Esophagus squamous epithelium (tissue), 5 donors: ENCODE measurements around the gene NME3. TPM values are rescaled to one million over a fixed set of nuclear protein-coding genes. Genes with fewer than 3 reads are reported as not detected.

ENCODE experiments used
- DNase-seq: peaks from one replicate; lab custom pipeline; 2025; lab: John Stamatoyannopoulos, UW
- H3K27ac ChIP-seq, 4 donors: fragments of 200-600 bp; sonication (generic); one replicate each; pipeline ENCODE4 v1.5.1; 2016 to 2019; ENCODE audit warnings: mild to moderate bottlenecking in 1 of 4
- H3K27me3 ChIP-seq, 4 donors: fragments of 200-600 bp; sonication (generic); 1 replicate in 3 of 4; 2 replicates in 1 of 4; pipeline versions ENCODE4 v1.5.1 to v1.6.0; 2017 to 2021; ENCODE audit warnings: antibody characterized with exemption in 1 of 4
- H3K36me3 ChIP-seq, 3 donors: fragments of 200-600 bp; sonication (generic); one replicate each; pipeline ENCODE4 v1.5.1; 2016 to 2019
- H3K4me1 ChIP-seq, 3 donors: fragments of 200-600 bp; sonication (generic); one replicate each; pipeline ENCODE4 v1.5.1; 2017 to 2019
- H3K4me3 ChIP-seq, 4 donors: fragments of 200-600 bp; sonication (generic); 1 replicate in 3 of 4; 2 replicates in 1 of 4; pipeline ENCODE4 v1.5.1; 2016 to 2019; ENCODE audit warnings: mild to moderate bottlenecking in 2 of 4, moderate library complexity in 1 of 4
- H3K9me3 ChIP-seq, 3 donors: fragments of 200-600 bp; sonication (generic); one replicate each; pipeline ENCODE4 v1.5.1; 2016 to 2019
- CTCF ChIP-seq, 6 experiments: fragments of 450-650 bp in 4 of 6; fragments of 200-600 bp in 2 of 6; sonication (generic) in 2 of 6; IDR thresholded peaks; one replicate each; pipeline ENCODE4 v1.5.1; 2016 to 2019; ENCODE audit warnings: antibody characterized with exemption in 6 of 6, mild to moderate bottlenecking in 4 of 6, moderate library complexity in 4 of 6
- POLR2A ChIP-seq, 4 donors: fragments of 450-650 bp; IDR thresholded peaks; one replicate each; pipeline ENCODE4 v1.6.1; 2017; ENCODE audit warnings: antibody characterized with exemption in 4 of 4, mild to moderate bottlenecking in 4 of 4, moderate library complexity in 3 of 4
- WGBS, 2 donors: methylation state at CpG; one replicate each; pipeline ENCODE4 v1.1.5; 2018; 5-methylcytosine and 5-hydroxymethylcytosine counted together
- intact Hi-C: fragments of 100-400 bp; cut with DNase I; formaldehyde crosslinking; loops from one replicate; pipeline ENCODE4 v1.15.0; 2022
- total RNA-seq, 4 donors: library from RNA; depleted of rRNA; stranded (reverse); fragments of >200 nt; gene quantifications; one replicate each; pipeline ENCODE4 v1.1.0, GENCODE V29; 2016
- donor health status: DM: yes; HTN: yes; CAD: no.

The NME3 gene
- total RNA-seq, 4 donors from 2014 or later: 30.2 to 57.1 (median 53.6) TPM

- no peaks in the 10 kb centered on the region for H3K27me3 ChIP-seq
- 33 to 40% methylated on average over 1 of the region's 8 CpGs for WGBS, 2 donors
- H3K9me3 ChIP-seq: no peaks in the 10 kb centered on the region
- H3K36me3 ChIP-seq: peaks cover 6 to 67% (median 28%) of the 10 kb centered on the region in 3 donors
- H3K27ac ChIP-seq: peak overlapping the region in 3 of 4 donors; percentile 39 to 97 (median 57)
- H3K4me3 ChIP-seq: no peak overlapping the region
- H3K4me1 ChIP-seq: peaks cover 26 to 77% (median 30%) of the 10 kb centered on the region in 3 donors
- no peak for DNase-seq
- intact Hi-C loops: no loop called here
- no peak for TF ChIP-seq POLR2A (IDR thresholded peaks at IDR 0.05)
- no peak for TF ChIP-seq CTCF (IDR thresholded peaks at IDR 0.05)
Observed at GRCh38 chr16:1779234-1779701, 7.9 kb upstream of the NME3 start.

- Histone ChIP-seq H3K4me1 (peaks cover 27 to 77% (median 28%) of the 10 kb centered on the region in 3 donors), H3K36me3 (peaks cover 6 to 67% (median 28%) of the 10 kb centered on the region in 3 donors), H3K9me3 (no peaks in the 10 kb centered on the region), H3K27me3 (no peaks in the 10 kb centered on the region), H3K27ac (peak overlapping the region in 3 of 4 donors; percentile 31 to 97 (median 57)), H3K4me3 (no peak overlapping the region)
- intact Hi-C loops: no loop called here
- WGBS, 2 donors: 65 to 68% methylated on average over 2 to 4 of the region's 34 CpGs
- no peak for DNase-seq
- no peak for TF ChIP-seq CTCF (IDR thresholded peaks at IDR 0.05)
Observed at GRCh38 chr16:1778200-1779179, 7.1 kb upstream of the NME3 start.

- Histone ChIP-seq H3K4me3 (no peak overlapping the region), H3K36me3 (peaks cover 6 to 67% (median 28%) of the 10 kb centered on the region in 3 donors), H3K4me1 (peaks cover 25 to 78% (median 27%) of the 10 kb centered on the region in 3 donors), H3K27me3 (no peaks in the 10 kb centered on the region), H3K27ac (peak overlapping the region in 2 of 4 donors; percentile 28 to 44), H3K9me3 (no peaks in the 10 kb centered on the region)
- TF ChIP-seq CTCF (IDR thresholded peaks at IDR 0.05): no peak
- TF ChIP-seq POLR2A (IDR thresholded peaks at IDR 0.05): no peak
- intact Hi-C loops: no loop called here
- 60% methylated on average over 1 of the region's 36 CpGs; no CpG with 5 or more reads in 1 of the 2 donors for WGBS, 2 donors
- DNase-seq: no peak
Observed at GRCh38 chr16:1777375-1778199, 6.2 kb upstream of the NME3 start.

- H3K36me3 ChIP-seq: peaks cover 6 to 67% (median 28%) of the 10 kb centered on the region in 3 donors
- no peak for DNase-seq
Observed at GRCh38 chr16:1776991-1777374, 5.6 kb upstream of the NME3 start.

More at GRCh38 chr16:1776991-1777374, 5.6 kb upstream of the NME3 start:
- no peak overlapping the region for H3K4me3 ChIP-seq
- WGBS, 2 donors: 87% methylated on average over 3 of the region's 22 CpGs; no CpG with 5 or more reads in 1 of the 2 donors
- TF ChIP-seq POLR2A (IDR thresholded peaks at IDR 0.05) (no peak), CTCF (IDR thresholded peaks at IDR 0.05) (no peak)
- no peaks in the 10 kb centered on the region for H3K27me3 ChIP-seq
- intact Hi-C loops: no loop called here
- H3K27ac ChIP-seq: peak overlapping the region in 2 of 4 donors; percentile 13 to 44
- H3K4me1 ChIP-seq: peaks cover 27 to 83% (median 29%) of the 10 kb centered on the region in 3 donors
- no peaks in the 10 kb centered on the region for H3K9me3 ChIP-seq
